Ovary (tissue), 9 donors: Measurements from ENCODE around the gene NACA2. TPM values are rescaled to one million over a fixed set of nuclear protein-coding genes. Genes with fewer than 3 reads are reported as not detected.
"Not testable (repeated sequence)": the region's sequence is repeated elsewhere in the genome, so short reads cannot be mapped to it uniquely, and the experiment has no call there.

Experiments
- DNase-seq, 5 donors: peaks; one replicate each; pipeline ENCODE4 v3.0.0-alpha.2; 2019 to 2020
- H3K27ac ChIP-seq, 2 donors: fragments of 200-600 bp; one replicate each; pipeline versions ENCODE4 v1.5.1 to v1.8.0; 2019 to 2022
- H3K27me3 ChIP-seq: fragments of 200-600 bp; one replicate; pipeline ENCODE4 v1.8.0; 2022
- H3K36me3 ChIP-seq: fragments of 200-600 bp; sonication (generic); one replicate; pipeline ENCODE4 v1.5.1; 2019
- H3K4me1 ChIP-seq: one replicate; pipeline ENCODE4 v1.8.1; 2013; ENCODE audit warnings: mild to moderate bottlenecking, moderate library complexity; ENCODE audit not compliant: insufficient read depth
- H3K4me3 ChIP-seq: fragments of 200-600 bp; sonication (generic); one replicate; pipeline ENCODE4 v1.5.1; 2017
- H3K9me3 ChIP-seq, 2 donors: fragments of 200-600 bp in 1 of 2; sonication (generic) in 1 of 2; one replicate each; pipeline versions ENCODE4 v1.5.1 to v1.8.1; 2013 to 2019; ENCODE audit warnings: mild to moderate bottlenecking in 1 of 2, moderate library complexity in 1 of 2
- EP300 ChIP-seq: sonication (generic); formaldehyde crosslinking; IDR thresholded peaks from one replicate; pipeline ENCODE4 v1.6.1; 2017; ENCODE audit warnings: antibody characterized with exemption
- POLR2A ChIP-seq: fragments of 450-650 bp; IDR thresholded peaks from one replicate; pipeline ENCODE4 v1.6.1; 2017; ENCODE audit warnings: antibody characterized with exemption, mild to moderate bottlenecking, moderate library complexity
- WGBS, 3 donors: extraction: QIAGEN DNeasy Blood & Tissue Kit in 1 of 3; methylation state at CpG; one replicate each; pipeline versions ENCODE4 v1.1.5 to v1.1.7; 2013 to 2017; 5-methylcytosine and 5-hydroxymethylcytosine counted together
- intact Hi-C, 4 donors: fragments of 100-400 bp; cut with DNase I; formaldehyde crosslinking; loops; one replicate each; pipeline versions ENCODE4 v1.11.0 to v1.15.1; 2022 to 2023
- polyA plus RNA-seq, 2 donors: library from polyadenylated mRNA; stranded (reverse); fragments of 200-250 nt in 1 of 2; fragments of 350-450 nt in 1 of 2; fragmentation: Illumina TruSeq in 1 of 2; extraction: RNeasy Lipid Tissue Mini Kit (QIAGEN cat#74804) in 1 of 2; gene quantifications; one replicate each; pipeline ENCODE4 v1.2.3, GENCODE V29; 2013 to 2014
- total RNA-seq, 7 donors: library from RNA; depleted of rRNA in 2 of 7; stranded (reverse); fragments of >200 nt in 2 of 7; fragmentation: NEBNext Ultra II Directional in 3 of 7; extraction: Animal tissue kit (Norgen Biotek cat#: 25700) in 3 of 7; gene quantifications; one replicate each; pipeline versions ENCODE4 v1.1.0 to v1.2.4, GENCODE V29; 2016 to 2023
- TF ChIP-seq, protein P1 (sequence below), 3 donors: fragments of 450-650 bp in 2 of 3; fragments of 200-600 bp in 1 of 3; IDR thresholded peaks; one replicate each; pipeline versions ENCODE4 v1.5.1 to v1.8.0; 2016 to 2022; ENCODE audit warnings: antibody characterized with exemption in 3 of 3, mild to moderate bottlenecking in 1 of 3
- donor health status: DM: no; HTN: no; CAD: no; lungs with moderate emphysema.
- donor health status: DM: no; HTN: no; CAD: no.
- donor health status: Bipolar disorder and iron deficiency.
- donor health status: DM: yes; HTN: yes; CAD: no.
- donor health status: DM: no; HTN: no; CAD: no.
- donor health status: DM: yes; HTN: yes; CAD: no.

Gene NACA2
- total and polyA plus RNA-seq, 9 donors: not detected

DNA sequence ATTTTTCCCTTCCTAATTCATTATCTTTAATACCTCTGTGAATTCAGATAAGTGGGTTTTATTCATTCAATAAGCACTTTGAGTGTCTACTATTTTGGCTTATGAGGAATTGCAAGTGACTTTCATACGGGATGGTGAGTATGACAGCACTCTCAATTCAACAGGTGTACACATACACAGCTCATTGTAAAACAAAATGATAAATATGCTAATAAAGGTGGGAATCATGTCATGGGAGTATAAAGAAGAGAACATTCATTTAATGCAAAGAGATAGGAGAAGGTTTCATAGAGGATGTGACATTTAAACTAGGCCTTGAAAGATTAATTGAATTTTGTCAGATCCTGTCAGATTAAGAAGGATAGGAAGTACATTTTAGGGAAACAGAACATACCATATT lies 19.4 kb downstream of the NACA2 start:
- Histone ChIP-seq H3K4me1 (no peaks in the 10 kb centered on the region), H3K27me3 (no peaks in the 10 kb centered on the region), H3K9me3 (no peaks in the 10 kb centered on the region), H3K27ac (no peak overlapping the region), H3K36me3 (no peaks in the 10 kb centered on the region), H3K4me3 (no peak overlapping the region)
- WGBS, 3 donors: 95 to 98% (median 95%) methylated on average over 1 of the region's 1 CpG
- intact Hi-C loops: no loop called here
- no peak for DNase-seq
- TF ChIP-seq POLR2A: no peak
- TF ChIP-seq, protein P1, sequence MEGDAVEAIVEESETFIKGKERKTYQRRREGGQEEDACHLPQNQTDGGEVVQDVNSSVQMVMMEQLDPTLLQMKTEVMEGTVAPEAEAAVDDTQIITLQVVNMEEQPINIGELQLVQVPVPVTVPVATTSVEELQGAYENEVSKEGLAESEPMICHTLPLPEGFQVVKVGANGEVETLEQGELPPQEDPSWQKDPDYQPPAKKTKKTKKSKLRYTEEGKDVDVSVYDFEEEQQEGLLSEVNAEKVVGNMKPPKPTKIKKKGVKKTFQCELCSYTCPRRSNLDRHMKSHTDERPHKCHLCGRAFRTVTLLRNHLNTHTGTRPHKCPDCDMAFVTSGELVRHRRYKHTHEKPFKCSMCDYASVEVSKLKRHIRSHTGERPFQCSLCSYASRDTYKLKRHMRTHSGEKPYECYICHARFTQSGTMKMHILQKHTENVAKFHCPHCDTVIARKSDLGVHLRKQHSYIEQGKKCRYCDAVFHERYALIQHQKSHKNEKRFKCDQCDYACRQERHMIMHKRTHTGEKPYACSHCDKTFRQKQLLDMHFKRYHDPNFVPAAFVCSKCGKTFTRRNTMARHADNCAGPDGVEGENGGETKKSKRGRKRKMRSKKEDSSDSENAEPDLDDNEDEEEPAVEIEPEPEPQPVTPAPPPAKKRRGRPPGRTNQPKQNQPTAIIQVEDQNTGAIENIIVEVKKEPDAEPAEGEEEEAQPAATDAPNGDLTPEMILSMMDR (IDR thresholded peaks at IDR 0.05): no peak
- no peak for TF ChIP-seq EP300

DNA sequence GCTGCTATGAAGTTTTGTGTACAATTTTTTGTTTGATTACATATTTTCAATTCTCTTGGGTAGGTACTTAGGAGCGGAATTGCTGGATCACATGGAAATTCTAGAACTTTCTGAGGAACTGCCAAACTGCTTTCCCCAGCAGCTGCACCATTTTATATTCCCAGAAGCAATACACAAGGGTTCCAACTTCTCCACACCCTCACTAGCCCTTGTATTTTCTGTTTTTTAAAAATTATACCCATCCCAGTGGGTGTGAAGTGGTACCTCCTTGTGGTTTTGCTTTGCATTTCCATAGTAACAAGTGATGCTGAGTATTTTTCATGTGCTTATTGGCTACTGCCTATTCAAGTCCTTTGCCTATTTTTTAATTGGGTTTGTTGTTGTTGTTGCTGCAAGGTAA lies 20.9 kb downstream of the NACA2 start:
- WGBS, 3 donors: 68 to 88% (median 71%) methylated on average over 1 of the region's 1 CpG
- Histone ChIP-seq H3K27me3 (no peaks in the 10 kb centered on the region), H3K27ac (no peak overlapping the region), H3K9me3 (no peaks in the 10 kb centered on the region), H3K36me3 (no peaks in the 10 kb centered on the region), H3K4me1 (no peaks in the 10 kb centered on the region), H3K4me3 (no peak overlapping the region)
- intact Hi-C loops: no loop called here
- TF ChIP-seq, protein P1 (IDR thresholded peaks at IDR 0.05): no peak
- TF ChIP-seq POLR2A: no peak
- TF ChIP-seq EP300: no peak
- no peak for DNase-seq

DNA sequence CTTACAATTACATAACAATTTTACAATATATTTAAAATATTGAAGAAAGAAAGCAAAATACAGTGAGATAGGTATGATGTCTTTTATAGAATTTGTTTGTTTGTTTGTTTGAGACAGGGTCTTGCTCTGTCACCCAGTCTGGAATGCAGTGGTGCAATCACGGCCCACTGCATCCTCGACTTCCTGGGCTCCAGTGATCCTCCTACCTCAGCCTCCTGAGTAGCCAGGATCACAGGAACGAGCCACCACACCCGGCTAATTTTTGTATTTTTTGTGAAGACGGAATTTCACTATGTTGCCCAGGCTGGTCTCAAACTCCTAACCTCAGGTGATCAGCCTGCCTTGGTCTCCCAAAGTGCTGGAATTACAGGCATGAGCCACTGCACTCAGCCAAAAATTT lies 21.5 kb downstream of the NACA2 start:
- H3K36me3 ChIP-seq, H3K27ac ChIP-seq, H3K9me3 ChIP-seq, DNase-seq, H3K4me3 ChIP-seq, H3K27me3 ChIP-seq, intact Hi-C loops, H3K4me1 ChIP-seq: not testable (repeated sequence)
- 92 to 97% (median 95%) methylated on average over 5 of the region's 5 CpGs for WGBS, 3 donors

DNA sequence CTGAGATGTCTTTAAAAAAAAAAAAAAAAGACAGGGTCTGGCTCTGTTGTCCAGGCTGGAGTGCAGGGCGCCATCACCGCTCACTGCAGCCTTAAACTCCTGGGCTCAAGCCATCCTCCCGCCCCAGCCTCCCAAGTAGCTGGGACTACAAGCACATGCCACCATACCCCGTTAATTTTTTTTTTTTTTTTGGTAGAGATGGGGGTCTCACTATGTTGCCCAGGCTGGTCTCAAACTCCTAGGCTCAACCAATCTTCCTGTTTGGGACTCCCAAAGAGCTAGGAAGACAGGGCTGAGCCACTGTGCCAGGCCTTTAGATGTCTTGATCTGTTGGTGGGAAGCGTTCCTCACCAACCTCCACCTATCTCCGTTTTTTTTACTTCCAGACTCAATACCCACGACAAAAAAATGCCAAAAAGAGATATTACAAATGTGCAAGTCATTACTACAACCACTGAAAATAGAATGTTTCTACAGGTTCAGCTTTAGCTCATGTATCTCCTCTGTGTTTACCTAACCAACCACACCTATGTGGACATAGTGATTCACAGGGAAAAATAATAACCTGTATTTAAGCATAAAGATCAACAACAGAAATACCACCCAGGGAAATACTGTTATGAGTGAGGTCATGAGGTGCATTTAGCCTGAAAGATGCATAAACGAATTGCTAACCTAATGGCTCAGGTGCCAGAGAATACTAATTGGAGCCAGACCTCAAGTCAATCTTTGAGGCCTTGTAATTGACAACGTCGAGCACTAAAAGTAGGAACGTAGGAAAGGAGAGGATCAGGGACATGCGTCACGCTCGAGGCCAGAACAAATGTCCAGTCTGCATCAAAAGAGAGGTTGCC lies 22.6 kb downstream of the NACA2 start:
- WGBS, 3 donors: 86 to 91% (median 90%) methylated on average over 14 of the region's 14 CpGs

More for the DNA sequence above, 22.6 kb downstream of the NACA2 start:
- Histone ChIP-seq H3K27ac (no peak overlapping the region), H3K4me1 (no peaks in the 10 kb centered on the region), H3K9me3 (no peaks in the 10 kb centered on the region), H3K27me3 (no peaks in the 10 kb centered on the region), H3K36me3 (no peaks in the 10 kb centered on the region), H3K4me3 (no peak overlapping the region)
- intact Hi-C loops: no loop called here
- TF ChIP-seq, protein P1 (IDR thresholded peaks at IDR 0.05): no peak
- TF ChIP-seq EP300 (no peak), POLR2A (no peak)
- DNase-seq: no peak
